A673 (cell line): ENCODE results near the gene BRME1. TPM values are rescaled to one million over a fixed set of nuclear protein-coding genes. Genes with fewer than 3 reads are reported as not detected.
A peak's percentile ranks its signal among the peaks of the same experiment; 100 is the strongest.

Experiments
- BruUV-seq: library from RNA; stranded (reverse); fragments of 400-500 nt; replicated peaks from 2 replicates; lab custom pipeline; 2021; lab: Mats Ljungman, UMichigan
- CTCF ChIA-PET: fragments of 300-600 bp; sonication (Branson Sonifier 250); formaldehyde crosslinking; loops from one replicate; lab custom pipeline; 2022; ENCODE audit warnings: antibody characterized with exemption; lab: Charles Lee
- POLR2A ChIA-PET: fragments of 300-600 bp; sonication (Branson Sonifier 250); formaldehyde crosslinking; loops from one replicate; lab custom pipeline; 2022; ENCODE audit warnings: antibody characterized with exemption; ENCODE audit not compliant: low non-redundant PET; lab: Charles Lee
- DNase-seq: peaks from one replicate; pipeline ENCODE4 v3.0.0-alpha.2; 2015; ENCODE audit warnings: low spot score
- H3K27ac ChIP-seq: fragments of 200-600 bp; sonication (generic); 2 replicates; pipeline ENCODE4 v1.5.1; 2016; ENCODE audit warnings: mixed run types, low read depth, mild to moderate bottlenecking, mixed read lengths, antibody characterized with exemption, low read length; ENCODE audit not compliant: poor library complexity, severe bottlenecking
- H3K27me3 ChIP-seq: fragments of 200-600 bp; sonication (generic); replicated peaks from 2 replicates; pipeline ENCODE4 v1.6.1; 2017; ENCODE audit warnings: mixed run types, low read depth, mild to moderate bottlenecking, mixed read lengths, antibody characterized with exemption, low read length; ENCODE audit not compliant: insufficient read depth, poor library complexity
- H3K36me3 ChIP-seq: fragments of 200-600 bp; sonication (generic); 2 replicates; pipeline ENCODE4 v1.6.1; 2016; ENCODE audit warnings: mixed run types, mild to moderate bottlenecking, mixed read lengths, antibody characterized with exemption, low read length; ENCODE audit not compliant: insufficient read depth, poor library complexity, severe bottlenecking
- H3K4me1 ChIP-seq: fragments of 200-600 bp; sonication (generic); 2 replicates; pipeline ENCODE4 v1.6.1; 2017; ENCODE audit warnings: mixed run types, mild to moderate bottlenecking, mixed read lengths, antibody characterized with exemption, low read length; ENCODE audit not compliant: insufficient read depth, poor library complexity, severe bottlenecking
- H3K4me3 ChIP-seq: fragments of 200-600 bp; sonication (generic); 2 replicates; pipeline ENCODE4 v1.5.1; 2016; ENCODE audit warnings: low read depth, mixed run types, mild to moderate bottlenecking, mixed read lengths, low read length; ENCODE audit not compliant: poor library complexity, severe bottlenecking
- H3K9me3 ChIP-seq: fragments of 200-600 bp; sonication (generic); 2 replicates; pipeline ENCODE4 v1.6.1; 2016; ENCODE audit warnings: mixed run types, low read depth, mild to moderate bottlenecking, mixed read lengths, antibody characterized with exemption, low read length; ENCODE audit not compliant: poor library complexity, severe bottlenecking
- EZH2 ChIP-seq: fragments of 200-600 bp; sonication (generic); IDR thresholded peaks from 2 replicates; pipeline ENCODE4 v1.6.1; 2017; ENCODE audit warnings: borderline replicate concordance, low read depth, mild to moderate bottlenecking, mixed read lengths, antibody characterized with exemption, low read length; ENCODE audit not compliant: poor library complexity, severe bottlenecking
- intact Hi-C: fragments of 100-400 bp; cut with micrococcal nuclease; formaldehyde crosslinking; loops from one replicate; pipeline ENCODE4 v1.10.0; 2022; ENCODE audit not compliant: unreplicated experiment
- total RNA-seq: library from RNA; stranded (reverse); gene quantifications from 2 replicates; pipeline ENCODE4 v1.2.3, GENCODE V29; 2021
- TF ChIP-seq, protein P1 (sequence below): fragments of 300-800, 200-600 bp; sonication (generic); conservative IDR thresholded peaks from 2 replicates; pipeline ENCODE4 v1.5.1; 2017; ENCODE audit warnings: low read depth, mild to moderate bottlenecking, antibody characterized with exemption, low read length, moderate library complexity, mixed read lengths

The BRME1 gene
- total RNA-seq, 1 experiment from 2014 or later: 4.0 TPM

DNA sequence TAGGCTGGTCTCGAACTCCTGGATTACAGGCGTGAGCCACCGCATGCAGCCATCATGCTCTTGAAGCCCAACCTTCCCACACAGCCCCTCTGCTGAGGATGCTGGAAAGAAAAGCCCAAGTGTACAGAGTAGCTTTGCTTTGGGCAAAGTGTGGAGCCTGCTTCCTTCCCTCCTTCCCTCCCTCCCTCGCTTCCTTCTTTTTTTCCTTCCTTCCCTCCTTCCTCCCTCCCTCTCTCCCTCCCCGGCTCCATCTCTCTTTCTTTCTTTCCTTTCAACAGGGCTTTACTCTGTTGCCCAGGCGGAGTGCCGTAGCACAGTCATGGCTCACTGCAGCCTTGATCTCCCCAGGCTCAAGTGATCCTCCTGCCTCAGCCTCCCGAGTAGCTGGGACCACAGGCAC is 2.8 kb upstream of the BRME1 start:
- Histone ChIP-seq H3K4me3 (no peak overlapping the region), H3K36me3 (peaks cover 10% of the 10 kb centered on the region), H3K9me3 (no peaks in the 10 kb centered on the region), H3K27me3 (no peaks in the 10 kb centered on the region), H3K27ac (no peak overlapping the region), H3K4me1 (no peaks in the 10 kb centered on the region)
- ChIA-PET CTCF (no interaction called here), POLR2A (no interaction called here)
- no peak for TF ChIP-seq EZH2
- TF ChIP-seq, protein P1, sequence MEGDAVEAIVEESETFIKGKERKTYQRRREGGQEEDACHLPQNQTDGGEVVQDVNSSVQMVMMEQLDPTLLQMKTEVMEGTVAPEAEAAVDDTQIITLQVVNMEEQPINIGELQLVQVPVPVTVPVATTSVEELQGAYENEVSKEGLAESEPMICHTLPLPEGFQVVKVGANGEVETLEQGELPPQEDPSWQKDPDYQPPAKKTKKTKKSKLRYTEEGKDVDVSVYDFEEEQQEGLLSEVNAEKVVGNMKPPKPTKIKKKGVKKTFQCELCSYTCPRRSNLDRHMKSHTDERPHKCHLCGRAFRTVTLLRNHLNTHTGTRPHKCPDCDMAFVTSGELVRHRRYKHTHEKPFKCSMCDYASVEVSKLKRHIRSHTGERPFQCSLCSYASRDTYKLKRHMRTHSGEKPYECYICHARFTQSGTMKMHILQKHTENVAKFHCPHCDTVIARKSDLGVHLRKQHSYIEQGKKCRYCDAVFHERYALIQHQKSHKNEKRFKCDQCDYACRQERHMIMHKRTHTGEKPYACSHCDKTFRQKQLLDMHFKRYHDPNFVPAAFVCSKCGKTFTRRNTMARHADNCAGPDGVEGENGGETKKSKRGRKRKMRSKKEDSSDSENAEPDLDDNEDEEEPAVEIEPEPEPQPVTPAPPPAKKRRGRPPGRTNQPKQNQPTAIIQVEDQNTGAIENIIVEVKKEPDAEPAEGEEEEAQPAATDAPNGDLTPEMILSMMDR: no peak
- intact Hi-C loops: no loop called here
- no peak for DNase-seq
- BruUV-seq: no TSS peak

DNA sequence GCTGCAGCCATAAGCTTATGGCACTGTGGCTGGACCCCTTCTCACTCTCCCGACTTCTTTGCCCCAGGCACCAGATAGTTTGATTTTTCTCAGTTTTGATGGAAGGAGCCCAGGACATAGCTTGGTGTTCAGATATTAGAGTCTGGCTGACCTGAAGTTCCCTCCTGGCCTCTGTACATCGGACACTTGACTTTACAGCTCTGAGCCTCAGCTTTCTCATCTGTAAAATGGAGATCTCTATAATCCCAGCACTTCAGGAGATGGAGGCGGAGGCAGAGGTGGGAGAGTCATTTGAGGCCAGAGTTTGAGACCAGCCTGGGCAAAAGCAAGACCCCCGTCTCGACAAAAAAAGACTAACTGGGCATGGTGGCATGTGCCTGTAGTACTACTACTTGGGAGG is 993 bp upstream of the BRME1 start:
- ChIA-PET POLR2A (no interaction called here), CTCF (no interaction called here)
- Histone ChIP-seq H3K36me3 (peaks cover 4% of the 10 kb centered on the region), H3K27me3 (no peaks in the 10 kb centered on the region), H3K4me3 (peak overlapping the region; percentile 76), H3K4me1 (no peaks in the 10 kb centered on the region), H3K9me3 (no peaks in the 10 kb centered on the region), H3K27ac (peak overlapping the region; percentile 75)
- no TSS peak for BruUV-seq
- TF ChIP-seq EZH2: no peak
- TF ChIP-seq, protein P1: no peak
- intact Hi-C loops: no loop called here
- no peak for DNase-seq

DNA sequence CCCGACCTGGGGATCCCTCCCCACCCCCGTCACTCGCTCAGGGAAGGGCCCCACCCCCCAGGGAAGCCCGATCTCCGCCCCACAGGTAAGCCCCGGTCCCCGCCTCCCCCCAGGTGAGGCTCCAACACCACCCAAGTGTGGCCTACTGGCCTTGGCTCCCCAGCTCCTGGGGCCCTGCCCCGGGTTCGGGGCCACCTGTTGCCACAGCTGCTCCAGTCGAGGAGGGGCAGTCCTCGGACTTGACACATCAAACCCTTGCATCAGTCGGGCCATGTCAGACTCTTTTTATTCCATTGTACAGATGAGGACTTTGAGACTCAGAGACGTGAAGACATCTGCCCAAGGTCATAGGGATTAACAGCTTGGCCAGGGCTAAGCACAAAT is 596 bp upstream of the BRME1 start:
- POLR2A ChIA-PET: no interaction called here
- CTCF ChIA-PET: no interaction called here

More for the DNA sequence above, 596 bp upstream of the BRME1 start:
- intact Hi-C loops: no loop called here
- no peaks in the 10 kb centered on the region for H3K9me3 ChIP-seq
- no peaks in the 10 kb centered on the region for H3K4me1 ChIP-seq
- peak overlapping the region; percentile 76 for H3K4me3 ChIP-seq
- peaks cover 4% of the 10 kb centered on the region for H3K36me3 ChIP-seq
- TF ChIP-seq, protein P1: no peak
- no peak for TF ChIP-seq EZH2
- H3K27ac ChIP-seq: peak overlapping the region; percentile 75
- DNase-seq: no peak
- H3K27me3 ChIP-seq: no peaks in the 10 kb centered on the region
- BruUV-seq: no TSS peak
